Activated gamma-delta T cell treated with Interleukin-2 at 50 U/mL for 16 hours (primary cell): ENCODE data around the gene PTCD2.
"Not testable (repeated sequence)": the region's sequence is repeated elsewhere in the genome, so short reads cannot be mapped to it uniquely, and the experiment has no call there.

Experiments
- DNase-seq: peaks from one replicate; pipeline ENCODE4 v3.0.0-alpha.2; 2020

Gene PTCD2

GRCh38 chr5:72383280-72383679 is 63.1 kb downstream of the PTCD2 start:
- DNase-seq, result no peak

GRCh38 chr5:72383726-72384125 is 63.6 kb downstream of the PTCD2 start:
- DNase-seq, result no peak

GRCh38 chr5:72386639-72387038 is 66.5 kb downstream of the PTCD2 start:
- DNase-seq, result no peak

- DNase-seq, result no peak
These were observed 67.8 kb downstream of the PTCD2 start for GRCh38 chr5:72387985-72388384.

GRCh38 chr5:72388646-72389045 is 68.5 kb downstream of the PTCD2 start:
- DNase-seq, result no peak

- no peak for DNase-seq
These were observed 70.7 kb downstream of the PTCD2 start for GRCh38 chr5:72390836-72391235.

GRCh38 chr5:72392326-72392733 is 72.2 kb downstream of the PTCD2 start:
- DNase-seq, result no peak

GRCh38 chr5:72393052-72393451 is 72.9 kb downstream of the PTCD2 start:
- DNase-seq, result no peak

- DNase-seq, result no peak
These were observed 74.5 kb downstream of the PTCD2 start for GRCh38 chr5:72394688-72395087.

- DNase-seq, result no peak
These were observed 77.7 kb downstream of the PTCD2 start for GRCh38 chr5:72397836-72398235.

GRCh38 chr5:72400950-72401349 is 80.8 kb downstream of the PTCD2 start:
- DNase-seq, result no peak

GRCh38 chr5:72402381-72402890 is 82.3 kb downstream of the PTCD2 start:
- no peak for DNase-seq

GRCh38 chr5:72402959-72403628 is 82.9 kb downstream of the PTCD2 start:
- DNase-seq, result no peak

GRCh38 chr5:72404771-72405170 is 84.6 kb downstream of the PTCD2 start:
- not testable (repeated sequence) for DNase-seq

- DNase-seq, result no peak
These were observed 86.9 kb downstream of the PTCD2 start for GRCh38 chr5:72407078-72407477.

- no peak for DNase-seq
These were observed 87.4 kb downstream of the PTCD2 start for GRCh38 chr5:72407541-72407940.

- DNase-seq, result no peak
These were observed 88.0 kb downstream of the PTCD2 start for GRCh38 chr5:72408127-72408526.

- DNase-seq, result no peak
These were observed 88.4 kb downstream of the PTCD2 start for GRCh38 chr5:72408603-72409002.

GRCh38 chr5:72410688-72411295 is 90.6 kb downstream of the PTCD2 start:
- DNase-seq, result no peak

GRCh38 chr5:72412283-72413055 is 92.3 kb downstream of the PTCD2 start:
- no peak for DNase-seq

GRCh38 chr5:72415616-72416325 is 95.6 kb downstream of the PTCD2 start:
- no peak for DNase-seq

GRCh38 chr5:72417333-72418062 is 97.3 kb downstream of the PTCD2 start:
- no peak for DNase-seq
